HG02973 (cell line): ENCODE measurements around the gene NDST4.

Experiments used
- ATAC-seq: cut with Tn5 transposase; IDR thresholded peaks from one replicate; pipeline ENCODE4 v1.9.1; 2021; ENCODE audit warnings: moderate library complexity; ENCODE audit not compliant: unreplicated experiment

Gene NDST4

DNA sequence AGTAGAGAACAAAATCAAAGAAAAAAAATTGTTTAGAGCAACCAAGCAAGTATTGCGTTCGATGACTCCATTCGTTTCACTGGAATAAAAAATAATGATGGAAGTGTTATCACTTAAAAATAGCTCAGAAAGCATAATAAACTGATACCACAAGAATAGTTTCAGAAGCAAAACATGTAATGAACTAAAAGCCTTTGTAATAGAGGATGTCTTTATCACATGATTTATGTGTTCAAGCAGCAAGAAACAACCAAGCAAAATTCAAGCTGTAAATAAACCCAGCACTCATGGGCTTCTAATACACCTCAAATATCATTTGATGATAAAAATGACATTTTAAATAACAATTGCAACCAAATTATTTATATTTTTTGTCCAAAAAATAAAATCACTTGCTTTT is 192.2 kb downstream of the NDST4 start:
- no peak for ATAC-seq

DNA sequence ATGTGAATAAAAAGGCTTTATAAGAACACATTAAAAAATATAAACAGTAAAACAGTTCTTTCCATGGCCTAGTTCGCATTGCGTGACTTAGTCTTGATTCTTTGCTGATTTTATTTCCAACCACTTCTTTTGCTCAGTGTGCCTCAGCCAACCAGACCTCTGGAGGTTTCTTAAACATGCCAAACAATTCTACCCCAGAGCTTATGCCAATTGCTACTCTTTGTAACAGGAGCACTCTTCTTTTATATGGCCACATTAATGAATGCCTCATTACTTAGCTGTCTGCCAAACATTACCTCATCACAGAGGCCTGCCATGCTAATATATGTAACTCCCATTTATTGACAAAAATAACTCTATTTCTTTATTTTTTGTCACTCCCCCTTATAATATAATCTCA is 202.3 kb downstream of the NDST4 start:
- ATAC-seq, result no peak

DNA sequence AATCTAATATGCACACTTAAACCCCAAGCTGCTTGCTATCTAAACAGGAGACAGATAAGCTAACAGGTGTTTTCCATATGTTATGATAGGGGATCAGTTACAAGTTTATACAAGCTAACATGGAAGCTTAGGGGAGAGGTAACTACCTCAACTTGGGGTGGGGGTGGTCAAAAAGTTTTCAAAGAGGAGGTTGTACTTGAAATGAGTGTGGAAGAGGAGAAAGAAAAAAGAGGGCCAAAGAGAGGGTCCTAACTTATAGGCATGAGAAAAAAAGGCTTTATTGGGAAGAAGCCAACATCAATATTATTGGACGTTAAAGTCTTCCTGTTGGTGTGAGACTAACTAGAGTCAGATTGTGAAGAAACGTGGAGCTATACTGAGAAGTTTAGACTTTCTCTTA is 205.9 kb downstream of the NDST4 start:
- ATAC-seq, result no peak

DNA sequence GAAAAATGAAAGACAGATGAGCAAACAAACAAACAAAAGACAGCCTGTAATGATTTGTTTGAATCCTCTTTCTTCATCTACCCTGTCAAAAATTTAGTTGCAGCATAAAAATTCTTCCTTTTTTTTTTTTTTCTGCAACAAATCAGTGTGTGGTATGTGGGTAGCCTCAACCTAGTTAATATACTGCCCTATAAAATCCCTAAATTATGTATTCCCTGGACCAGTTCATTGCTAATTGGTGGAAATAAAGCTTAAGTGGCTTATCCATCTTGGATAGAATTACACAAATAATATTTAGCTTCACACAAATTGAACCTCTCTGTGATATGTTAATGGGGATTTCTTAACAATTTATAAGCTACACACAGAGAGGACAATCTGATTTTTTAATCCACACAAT is 208.4 kb downstream of the NDST4 start:
- no peak for ATAC-seq

DNA sequence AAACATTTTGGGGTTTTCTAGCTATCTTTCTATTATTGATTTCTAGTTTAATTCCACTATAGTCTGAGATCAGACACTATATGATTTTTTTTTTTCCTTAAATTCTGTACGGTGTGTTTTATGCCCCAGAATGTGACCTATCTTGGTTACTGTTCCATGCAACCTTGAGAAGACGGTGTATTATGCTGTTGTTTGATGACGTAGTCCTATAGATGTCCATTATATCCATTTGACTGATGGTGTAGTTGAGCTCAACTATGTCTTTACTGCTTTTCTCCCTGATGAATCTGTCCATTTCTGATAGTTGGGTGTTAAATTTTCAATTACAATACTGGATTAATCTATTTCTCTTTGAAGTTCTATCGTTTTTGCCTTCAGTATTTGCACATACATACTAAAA is 212.5 kb downstream of the NDST4 start:
- no peak for ATAC-seq

DNA sequence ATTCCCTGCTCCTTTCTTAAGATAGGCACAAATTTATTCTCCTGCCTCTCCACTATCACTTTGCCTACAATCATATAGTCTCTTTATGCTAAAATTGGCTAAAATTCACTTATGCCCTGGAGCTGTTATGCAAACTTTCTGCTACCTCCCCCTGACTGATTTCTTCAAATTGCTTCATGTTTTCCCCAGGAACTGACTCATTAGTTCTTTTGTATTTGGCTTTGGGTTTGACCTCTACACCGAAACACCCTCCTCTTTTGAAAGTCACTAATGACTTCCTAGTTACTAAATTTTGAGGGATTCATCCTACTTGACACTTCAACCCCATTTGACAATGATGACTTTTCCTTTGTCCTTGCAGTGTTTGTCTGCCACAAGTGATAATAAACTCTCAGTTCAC is 222.6 kb downstream of the NDST4 start:
- ATAC-seq, result no peak

DNA sequence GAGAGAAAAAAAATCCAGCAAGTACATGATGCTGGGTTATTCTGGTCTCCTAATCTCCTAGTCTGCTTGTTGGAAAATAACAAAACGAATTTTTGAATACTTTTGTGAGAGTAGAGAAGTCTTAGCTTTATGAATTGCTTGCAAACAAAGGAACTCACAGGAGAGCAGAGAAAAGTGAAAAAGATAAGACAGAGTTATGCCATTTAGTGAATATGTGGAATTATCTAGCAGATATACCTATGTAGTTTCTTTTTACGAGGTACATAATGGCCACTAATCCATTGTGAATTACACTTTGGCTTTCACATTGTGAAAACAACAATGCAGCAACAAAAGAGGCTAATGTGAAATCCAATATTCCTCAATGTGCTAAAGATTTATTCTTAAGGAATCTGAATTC is 226.7 kb downstream of the NDST4 start:
- no peak for ATAC-seq

DNA sequence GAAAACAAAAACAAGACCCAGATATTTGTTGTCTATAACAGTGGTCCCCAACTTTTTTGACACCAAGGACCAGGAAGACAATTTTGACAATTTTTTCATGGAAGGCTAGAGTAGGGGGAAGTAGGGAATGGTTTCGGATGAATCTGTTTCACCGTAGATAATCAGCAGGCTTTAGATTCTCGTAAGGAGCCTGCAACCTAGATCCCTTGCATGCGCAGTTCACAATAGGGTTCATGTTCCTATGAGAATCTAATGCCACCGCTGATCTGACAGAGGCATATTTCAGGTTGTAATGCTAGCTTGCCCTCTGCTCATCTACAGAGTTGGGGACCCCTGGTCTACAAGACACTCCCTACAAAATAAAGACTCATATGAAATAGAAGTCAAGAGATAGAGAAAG is 229.8 kb downstream of the NDST4 start:
- ATAC-seq, result no peak

DNA sequence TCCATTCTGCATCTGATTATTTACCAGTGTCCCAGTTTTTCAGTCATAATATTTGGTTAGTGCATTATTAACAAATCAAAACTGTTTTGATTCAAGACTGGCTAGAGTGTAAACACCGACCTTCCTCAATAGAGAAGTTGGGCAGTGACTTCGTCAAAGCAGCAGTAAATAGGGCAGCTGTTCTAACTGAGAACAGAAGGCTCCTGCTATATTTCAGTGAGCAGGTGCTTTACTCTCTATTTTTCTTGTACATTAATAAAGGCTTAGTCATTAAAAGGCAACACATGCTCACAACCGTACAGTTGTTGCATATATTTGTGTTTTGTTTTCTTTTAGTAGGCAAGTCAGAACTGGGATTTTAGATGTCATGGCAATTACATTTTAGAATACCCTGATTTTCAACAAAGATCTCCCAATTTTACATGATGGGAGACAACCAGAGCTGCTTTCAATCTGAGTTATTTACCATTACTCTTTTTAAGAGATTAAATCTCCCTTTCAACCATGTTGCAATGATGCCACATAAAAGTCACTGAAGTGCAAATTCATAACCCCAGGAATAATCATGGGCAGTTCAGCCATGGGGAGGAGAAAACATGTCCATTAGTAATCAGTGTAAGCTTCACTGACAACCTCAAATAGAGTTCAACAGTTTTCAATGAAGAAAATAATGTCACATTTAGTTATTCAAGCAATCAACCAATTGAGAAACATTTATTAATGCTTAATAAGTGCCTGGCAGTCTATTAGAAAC is 233.3 kb downstream of the NDST4 start:
- no peak for ATAC-seq

DNA sequence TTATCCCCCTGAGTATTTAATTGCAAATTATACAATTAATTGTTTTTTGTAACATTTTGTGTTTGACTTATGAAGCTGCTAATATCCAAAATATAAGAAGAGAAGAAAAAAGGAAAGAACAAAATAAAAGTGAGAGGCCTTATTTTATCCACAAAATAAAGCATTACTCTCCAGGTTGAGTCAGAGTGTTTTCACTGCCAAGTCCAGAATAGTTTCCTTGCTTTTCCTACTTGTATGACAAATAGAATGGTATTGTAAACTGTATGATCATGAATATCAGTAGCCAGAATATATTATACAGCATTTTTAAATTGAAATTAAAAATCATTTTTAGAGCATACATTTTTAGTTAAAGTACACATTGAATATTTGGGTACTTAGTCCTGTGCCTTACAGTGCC is 237.8 kb downstream of the NDST4 start:
- no peak for ATAC-seq

DNA sequence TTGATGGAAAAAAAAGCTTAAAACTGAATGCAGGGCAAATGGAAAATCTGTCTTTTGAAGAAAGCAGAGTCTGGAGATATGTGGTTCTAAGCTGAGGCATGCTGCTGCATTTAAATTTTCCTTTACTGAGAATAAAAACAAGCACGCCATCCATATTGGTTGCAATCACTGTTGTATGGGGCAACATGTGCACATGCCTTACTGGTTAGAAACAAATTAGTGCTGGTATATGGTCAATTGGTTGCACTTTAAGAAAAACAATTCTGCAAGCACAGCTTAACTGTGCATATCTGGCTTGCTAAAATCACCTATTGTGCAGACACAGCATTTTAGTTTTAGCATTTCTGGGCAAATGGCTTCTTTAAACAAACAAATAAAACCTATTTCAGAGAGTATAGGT is 239.1 kb downstream of the NDST4 start:
- no peak for ATAC-seq

DNA sequence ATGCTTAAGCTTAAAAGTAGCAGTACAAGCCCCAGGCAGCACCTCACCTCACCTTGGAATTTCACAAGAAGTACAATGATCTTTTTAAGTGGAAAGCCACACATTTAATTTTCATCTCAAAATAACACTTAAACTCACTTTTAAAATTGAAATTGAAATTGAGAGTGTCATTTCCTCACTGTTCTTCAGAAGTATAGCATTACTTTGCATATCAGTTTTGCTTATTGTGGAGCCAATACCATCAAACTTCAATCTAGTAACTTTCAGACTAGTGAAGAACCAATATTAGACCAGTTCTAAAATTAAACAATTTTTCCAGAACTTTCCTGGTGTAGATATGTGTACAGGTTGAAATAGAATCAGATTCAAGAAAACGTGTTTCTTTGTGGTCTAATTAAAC is 242.4 kb downstream of the NDST4 start:
- ATAC-seq, result no peak

DNA sequence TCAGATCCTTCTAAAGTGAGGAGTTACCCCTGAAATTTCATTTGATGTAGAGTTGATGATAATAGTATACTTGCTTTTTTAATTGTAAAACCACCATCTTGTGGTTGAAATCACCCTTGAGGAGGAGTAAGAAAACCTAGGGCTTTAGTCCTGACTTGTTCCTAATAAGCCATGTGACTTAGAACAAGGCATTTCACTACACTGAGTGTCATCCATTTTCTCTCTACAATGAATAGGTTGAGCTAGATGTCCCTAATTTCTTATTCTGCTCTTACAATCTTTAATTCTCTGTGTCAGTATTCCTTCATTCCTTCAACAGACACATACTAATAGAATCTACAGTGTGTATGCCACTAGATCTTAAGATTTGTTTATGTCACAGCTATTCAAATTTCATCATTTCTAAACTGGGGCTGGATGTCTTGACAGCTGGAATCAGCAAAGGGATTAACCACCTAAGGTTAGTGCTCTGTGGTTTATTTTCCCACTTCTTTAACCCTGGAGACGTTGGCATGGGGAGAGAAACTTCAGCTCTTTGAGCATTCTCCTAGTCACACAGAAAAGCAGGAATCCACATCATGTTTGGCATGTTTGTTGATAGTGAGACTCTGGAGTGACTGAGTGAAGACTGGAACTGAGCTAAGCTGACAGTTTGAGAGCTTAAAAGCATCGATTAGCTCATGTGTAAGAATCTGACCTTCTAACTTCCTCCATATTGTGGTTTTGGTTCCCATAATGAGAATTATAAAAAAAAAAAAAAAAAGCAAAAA is 246.3 kb downstream of the NDST4 start:
- no peak for ATAC-seq

DNA sequence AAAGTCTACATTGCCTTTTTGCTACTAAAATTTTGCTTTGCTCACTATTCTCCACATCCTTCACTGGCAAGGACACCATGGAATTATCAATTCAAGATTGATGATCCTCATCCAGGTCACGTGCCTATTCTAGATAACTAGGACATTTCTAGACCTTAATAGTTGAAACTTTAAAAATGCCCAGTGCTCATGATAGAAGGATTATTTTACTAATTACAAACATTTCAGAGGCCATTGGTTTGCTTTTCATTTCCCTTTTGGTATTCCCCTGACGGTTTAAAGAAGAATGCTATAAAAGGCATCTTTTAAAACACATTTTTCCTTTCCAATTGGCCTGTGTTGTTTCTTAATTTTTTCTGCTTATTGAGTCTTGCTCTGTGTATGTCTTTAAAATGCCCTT is 249.4 kb downstream of the NDST4 start:
- no peak for ATAC-seq

DNA sequence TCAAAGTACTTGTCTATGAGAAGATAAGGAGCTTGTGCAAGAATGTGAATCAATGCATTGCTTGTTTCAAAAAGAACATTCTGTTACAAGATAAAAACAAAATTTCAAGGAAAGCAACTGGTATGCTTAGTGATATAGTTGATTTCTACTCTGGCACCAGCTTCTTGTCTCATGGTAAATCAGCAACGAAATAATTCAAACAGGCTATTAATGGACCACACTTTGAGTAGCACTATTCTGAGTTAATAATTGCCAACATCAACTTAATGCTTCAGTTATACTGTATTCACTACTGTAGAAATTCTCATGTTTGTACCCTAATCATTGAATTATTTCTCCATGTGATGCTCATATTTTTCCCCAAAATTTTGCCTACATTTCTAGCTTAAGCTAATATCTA is 252.6 kb downstream of the NDST4 start:
- no peak for ATAC-seq

DNA sequence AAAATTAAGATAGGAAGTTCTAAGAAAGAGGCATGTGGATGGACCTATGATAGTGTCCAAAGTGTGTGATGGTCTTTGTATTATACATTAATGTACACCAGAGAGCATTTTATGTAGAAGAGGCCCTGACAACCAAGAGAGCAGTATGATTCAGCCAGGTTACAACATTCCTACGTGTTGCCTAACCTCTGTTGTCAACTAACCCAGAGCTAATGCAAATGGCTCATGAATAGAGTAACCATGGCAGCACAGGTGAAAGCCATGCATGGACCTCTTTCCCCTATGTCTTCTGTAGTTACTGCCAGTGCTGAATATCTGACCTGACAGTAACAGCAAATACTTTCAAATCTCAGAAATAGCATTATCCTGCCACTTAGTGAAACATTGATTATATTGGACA is 255.6 kb downstream of the NDST4 start:
- ATAC-seq, result no peak

DNA sequence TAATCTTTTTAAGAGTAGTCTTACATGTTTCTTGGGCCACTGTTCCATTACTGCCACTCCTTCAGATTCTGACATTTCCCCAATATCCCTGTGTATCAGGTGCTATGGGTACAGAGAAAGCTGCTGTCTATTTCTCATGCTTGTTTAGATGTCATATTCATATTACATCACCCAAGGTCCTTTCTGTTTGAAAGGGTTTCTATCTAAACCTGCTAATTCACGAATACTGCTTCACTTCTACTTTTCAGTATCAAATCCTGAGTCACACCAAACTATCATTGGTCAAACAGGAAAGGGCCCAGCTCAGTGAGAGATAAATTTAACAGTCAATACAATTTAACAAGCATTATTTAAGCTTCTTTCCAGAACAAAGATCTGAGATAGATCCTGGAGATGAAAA is 273.4 kb downstream of the NDST4 start:
- no peak for ATAC-seq

DNA sequence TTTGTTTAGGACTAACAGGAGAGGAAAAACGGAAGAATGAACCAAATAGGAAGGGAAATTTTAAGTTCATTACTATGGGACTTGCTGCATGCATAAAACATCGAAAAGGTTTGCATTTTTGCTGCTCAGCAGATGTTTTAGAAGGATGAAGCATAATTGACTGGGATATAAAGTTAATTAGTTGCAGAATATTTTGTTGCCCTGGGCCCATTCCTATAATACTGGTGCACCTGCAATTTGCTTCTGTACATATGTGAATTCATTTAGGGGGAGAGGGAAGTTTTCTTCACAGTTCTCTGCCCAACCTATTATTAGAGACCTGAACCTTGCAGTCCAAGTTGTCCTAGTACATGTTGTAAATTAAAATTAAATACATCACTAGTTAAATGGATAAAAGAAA is 282.8 kb downstream of the NDST4 start:
- no peak for ATAC-seq

DNA sequence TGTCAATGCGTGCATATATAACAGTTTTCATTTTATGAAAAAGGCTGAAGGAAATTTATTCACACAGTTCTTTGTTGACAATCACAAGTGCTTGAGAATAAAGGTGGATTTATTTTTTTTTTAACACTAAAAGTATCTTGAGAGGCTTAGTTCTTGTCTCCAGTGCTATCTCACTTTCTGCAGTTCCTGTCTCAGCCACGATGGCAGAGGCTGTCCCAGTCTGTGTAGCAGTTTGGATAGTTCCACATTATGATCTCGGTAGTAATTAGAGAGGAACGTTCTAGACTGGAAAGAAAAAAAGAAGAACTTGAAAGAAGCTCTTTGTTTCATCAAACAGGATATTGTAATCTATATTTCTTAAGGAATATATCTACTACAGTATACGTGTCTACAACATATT is 285.8 kb downstream of the NDST4 start:
- ATAC-seq, result no peak

DNA sequence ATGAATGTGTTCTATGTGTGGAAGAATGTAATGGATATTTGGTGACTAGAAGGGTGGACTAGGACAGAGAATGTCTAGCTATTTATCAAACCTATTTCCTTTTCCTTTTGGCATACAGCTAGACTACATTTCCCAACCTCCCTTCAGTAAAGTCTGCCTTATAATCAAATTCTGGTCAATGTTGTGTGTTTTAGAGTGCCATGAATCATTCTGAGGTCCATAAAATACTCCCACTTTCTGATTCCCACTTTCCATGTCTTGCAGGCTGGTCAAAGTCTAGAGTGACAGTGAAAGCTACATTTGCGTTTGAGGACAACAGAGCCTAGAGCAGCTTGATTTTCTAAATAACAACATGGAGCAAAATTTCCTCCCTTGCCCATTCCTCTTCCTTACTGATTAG is 297.7 kb downstream of the NDST4 start:
- no peak for ATAC-seq

DNA sequence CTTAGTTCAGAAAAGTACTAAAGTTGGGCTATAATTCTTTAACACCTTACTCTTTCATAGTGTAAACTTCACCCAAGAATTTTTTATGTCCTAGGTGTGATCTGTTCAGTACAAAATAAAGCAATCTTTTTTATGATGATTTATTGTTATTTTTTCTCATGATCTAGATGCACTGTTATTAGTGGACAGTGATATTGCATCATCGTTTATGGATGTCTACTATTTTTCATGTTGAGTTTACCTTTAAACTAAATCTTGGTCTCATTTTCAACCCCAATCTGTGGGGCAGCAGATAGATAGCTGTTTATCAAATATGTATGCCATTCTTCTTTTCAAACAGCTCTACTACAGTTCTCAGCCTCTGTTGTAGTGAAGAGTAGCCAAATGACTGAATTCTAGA is 299.5 kb downstream of the NDST4 start:
- ATAC-seq, result no peak

DNA sequence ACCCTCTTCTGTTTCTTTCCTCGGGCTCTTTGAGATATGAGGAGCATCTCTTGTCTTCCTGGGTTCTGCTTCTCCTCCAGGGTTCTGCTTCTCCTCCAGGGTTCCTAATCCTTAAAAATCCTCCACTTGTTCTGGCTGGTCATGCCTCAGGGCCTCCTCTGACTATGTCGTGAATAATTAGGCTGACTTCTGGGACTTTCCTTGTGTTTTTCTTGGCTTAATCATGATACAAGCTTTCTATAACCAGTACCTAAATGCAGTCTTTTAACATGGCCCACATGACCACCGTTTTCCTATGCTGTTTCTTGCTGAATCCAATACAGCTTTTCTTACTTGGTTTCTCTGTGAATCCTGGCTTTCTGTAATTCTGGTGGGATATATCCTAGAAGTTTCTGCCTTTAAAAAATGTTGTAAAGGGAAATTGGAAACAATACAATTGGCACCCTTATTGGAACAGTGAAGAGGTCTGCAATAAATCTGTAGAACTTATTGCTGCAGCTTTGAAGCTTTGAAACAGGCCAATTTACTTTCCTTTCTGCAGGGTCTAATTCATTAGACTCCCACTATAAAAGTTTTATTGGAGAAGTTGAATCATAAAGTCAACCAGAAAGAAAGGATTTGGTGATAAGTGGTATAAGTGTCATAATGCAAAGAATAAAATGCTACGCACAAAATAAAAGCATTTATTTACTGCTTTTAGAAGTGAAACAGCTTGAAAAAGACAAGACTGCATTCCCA is 301.7 kb downstream of the NDST4 start:
- no peak for ATAC-seq
